ENCODE results near the gene COQ8A.

DNA sequence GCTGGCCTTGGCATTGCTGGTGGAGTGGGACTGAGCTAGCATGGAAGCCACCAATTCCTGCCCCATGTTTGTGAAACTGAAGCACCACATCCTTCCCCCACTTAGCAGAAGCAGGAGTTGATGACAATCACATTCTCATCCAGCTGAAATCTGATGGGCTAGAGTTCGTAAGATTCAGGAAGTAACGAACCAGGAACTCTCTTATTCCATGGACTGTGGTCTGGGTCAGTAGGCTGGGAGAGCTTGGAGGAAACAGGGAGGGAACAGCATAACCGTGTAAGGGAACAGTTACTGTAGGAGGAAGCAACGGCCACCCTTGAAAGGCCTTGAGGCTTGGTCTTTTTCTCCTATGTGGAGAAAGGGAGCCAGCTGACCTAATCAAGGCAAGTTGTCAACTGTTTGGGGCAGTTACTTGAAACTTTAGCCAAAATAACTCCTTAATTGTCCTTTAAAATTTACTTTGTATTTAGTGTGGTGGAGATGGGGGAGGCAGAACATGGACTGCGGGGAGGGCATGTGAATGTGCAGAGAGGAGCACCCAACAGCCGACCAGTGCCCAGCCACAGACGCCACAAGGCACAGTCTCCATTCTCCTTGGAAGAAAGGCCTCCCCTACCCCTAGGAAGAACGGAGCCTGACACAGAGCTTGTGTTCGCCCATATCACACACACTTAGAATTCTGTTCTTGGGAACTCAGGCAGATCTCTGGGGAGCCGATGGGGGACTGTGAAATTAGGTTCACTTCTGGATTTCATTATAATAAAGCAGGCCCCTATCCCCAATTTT, 2.0 kb upstream of the COQ8A start:
- TF ChIP-seq CTCF (IDR thresholded peaks at IDR 0.05; ENCODE audit: borderline replicate concordance, extremely low read depth, low read length, poor library complexity, severe bottlenecking) = no peak
- TF ChIP-seq EZH2 (IDR thresholded peaks at IDR 0.05; ENCODE audit: borderline replicate concordance, low read depth, low read length, severe bottlenecking) = no peak

All from DND-41 (cell line).